Colonic mucosa (tissue), 4 donors: ENCODE results near the gene MB21D2. TPM values are rescaled to one million over a fixed set of nuclear protein-coding genes. Genes with fewer than 3 reads are reported as not detected.

Experiments used
- DNase-seq: peaks from one replicate; pipeline ENCODE4 v3.0.0-alpha.2; 2020
- H3K27ac ChIP-seq: fragments of 200-600 bp; one replicate; pipeline ENCODE4 v1.8.0; 2021
- H3K27me3 ChIP-seq: fragments of 200-600 bp; one replicate; pipeline ENCODE4 v1.8.0; 2021
- H3K36me3 ChIP-seq: fragments of 200-600 bp; one replicate; pipeline ENCODE4 v1.8.0; 2021
- H3K4me1 ChIP-seq: fragments of 200-600 bp; one replicate; pipeline ENCODE4 v1.8.0; 2021; ENCODE audit warnings: mild to moderate bottlenecking
- H3K4me3 ChIP-seq: fragments of 200-600 bp; one replicate; pipeline ENCODE4 v1.8.0; 2021
- H3K9ac ChIP-seq, 2 donors: one replicate each; pipeline ENCODE4 v1.7.0; 2013; ENCODE audit warnings: control low read depth in 2 of 2, low read depth in 2 of 2, low read length in 2 of 2
- H3K9me3 ChIP-seq: fragments of 200-600 bp; one replicate; pipeline ENCODE4 v1.8.0; 2021
- CTCF ChIP-seq: fragments of 200-600 bp; IDR thresholded peaks from one replicate; pipeline ENCODE4 v1.8.0; 2022; ENCODE audit warnings: antibody characterized with exemption, mild to moderate bottlenecking
- intact Hi-C: fragments of 100-400 bp; cut with DNase I; formaldehyde crosslinking; loops from one replicate; pipeline ENCODE4 v1.14.1; 2022
- total RNA-seq, 2 donors: library from RNA; stranded (reverse); fragmentation: NEBNext Ultra II Directional in 1 of 2; extraction: Animal tissue kit (Norgen Biotek cat#: 25700) in 1 of 2; gene quantifications; one replicate each; pipeline ENCODE4 v1.2.1, GENCODE V29; 2021
- donor health status: healthy.
- donor health status: DM: no; HTN: no; CAD: no.
- donor health status: DM: no; HTN: no; CAD: no.

Gene MB21D2
- total RNA-seq, 2 donors from 2014 or later, result 2.8 to 4.4 TPM

GRCh38 chr3:192772240-192772894 is 145.3 kb downstream of the MB21D2 start:
- Histone ChIP-seq H3K27me3 (peaks cover 4% of the 10 kb centered on the region), H3K4me1 (no peaks in the 10 kb centered on the region), H3K9ac (no peak overlapping the region), H3K9me3 (no peaks in the 10 kb centered on the region), H3K4me3 (no peak overlapping the region), H3K27ac (no peak overlapping the region), H3K36me3 (no peaks in the 10 kb centered on the region)
- TF ChIP-seq CTCF, result no peak
- DNase-seq, result no peak
- intact Hi-C loops, result no loop called here

DNA sequence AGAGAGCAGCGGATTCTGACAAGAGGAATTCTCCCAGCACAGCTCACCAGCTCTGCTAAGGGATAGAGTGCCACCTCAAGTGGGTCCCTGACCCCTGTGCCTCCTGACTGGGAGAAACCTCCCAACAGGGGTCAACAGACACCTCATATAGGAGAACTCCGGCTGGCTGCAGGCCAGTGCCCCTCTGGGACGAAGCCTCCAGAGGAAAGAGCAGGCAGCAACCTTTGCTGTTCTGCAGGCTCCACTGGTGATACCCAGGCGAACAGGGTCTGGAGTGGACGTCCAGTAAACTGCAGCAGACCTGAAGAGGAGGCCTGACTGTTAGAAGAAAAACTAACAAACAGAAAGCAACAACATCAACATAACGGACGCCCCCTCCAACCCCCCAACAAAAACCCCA is 159.0 kb downstream of the MB21D2 start:
- intact Hi-C loops, result no loop called here
- Histone ChIP-seq H3K9ac (no peak overlapping the region), H3K27me3 (no peaks in the 10 kb centered on the region), H3K27ac (no peak overlapping the region), H3K4me1 (no peaks in the 10 kb centered on the region), H3K4me3 (no peak overlapping the region), H3K36me3 (no peaks in the 10 kb centered on the region), H3K9me3 (no peaks in the 10 kb centered on the region)
- TF ChIP-seq CTCF, result no peak
- no peak for DNase-seq

DNA sequence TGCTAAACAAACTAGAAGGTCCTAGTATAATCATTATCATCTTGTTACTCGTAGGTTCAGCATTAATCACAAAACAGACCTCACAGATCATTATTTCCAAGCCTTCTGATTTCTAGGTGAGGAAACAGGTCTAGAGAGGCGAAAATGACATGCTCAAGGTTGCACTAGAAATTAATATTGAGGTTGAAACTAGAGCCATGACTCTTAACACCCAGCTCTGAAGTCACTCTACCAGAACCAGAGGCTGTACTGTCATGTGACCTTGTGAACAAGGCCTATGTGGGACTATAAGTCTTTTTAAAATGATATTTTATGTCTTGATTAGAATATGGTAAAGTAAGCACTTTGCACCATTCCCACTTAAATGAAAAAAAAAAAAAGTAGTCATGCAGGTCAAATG is 166.5 kb downstream of the MB21D2 start:
- Histone ChIP-seq H3K27ac (no peak overlapping the region), H3K4me1 (no peaks in the 10 kb centered on the region), H3K9me3 (no peaks in the 10 kb centered on the region), H3K27me3 (no peaks in the 10 kb centered on the region), H3K9ac (no peak overlapping the region), H3K4me3 (no peak overlapping the region), H3K36me3 (no peaks in the 10 kb centered on the region)
- no peak for TF ChIP-seq CTCF
- no peak for DNase-seq
- intact Hi-C loops, result no loop called here

DNA sequence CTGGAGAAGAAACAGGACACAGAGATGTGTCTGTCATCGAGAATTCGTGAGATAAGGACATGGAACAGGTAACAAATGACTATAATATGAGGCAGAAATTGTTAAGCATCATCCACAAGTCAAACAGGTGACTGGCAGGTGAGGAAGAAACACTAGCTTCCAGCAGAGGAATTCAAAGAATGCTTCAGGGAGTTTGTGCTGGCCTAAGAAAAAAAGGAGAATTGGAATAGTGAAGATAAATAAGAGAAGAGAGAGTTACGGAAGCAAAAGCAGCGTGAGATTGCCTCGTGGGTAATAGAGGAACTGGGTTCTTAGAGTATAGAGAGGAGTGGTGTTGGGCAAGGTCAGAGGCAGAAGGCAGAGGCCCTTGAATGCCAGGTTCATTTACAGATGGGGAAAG is 167.5 kb downstream of the MB21D2 start:
- H3K36me3 ChIP-seq, result no peaks in the 10 kb centered on the region
- H3K27ac ChIP-seq, result no peak overlapping the region
- H3K27me3 ChIP-seq, result no peaks in the 10 kb centered on the region
- intact Hi-C loops, result no loop called here
- no peaks in the 10 kb centered on the region for H3K4me1 ChIP-seq
- no peak overlapping the region for H3K4me3 ChIP-seq
- H3K9ac ChIP-seq, result no peak overlapping the region
- TF ChIP-seq CTCF, result no peak
- no peaks in the 10 kb centered on the region for H3K9me3 ChIP-seq
- DNase-seq, result no peak

DNA sequence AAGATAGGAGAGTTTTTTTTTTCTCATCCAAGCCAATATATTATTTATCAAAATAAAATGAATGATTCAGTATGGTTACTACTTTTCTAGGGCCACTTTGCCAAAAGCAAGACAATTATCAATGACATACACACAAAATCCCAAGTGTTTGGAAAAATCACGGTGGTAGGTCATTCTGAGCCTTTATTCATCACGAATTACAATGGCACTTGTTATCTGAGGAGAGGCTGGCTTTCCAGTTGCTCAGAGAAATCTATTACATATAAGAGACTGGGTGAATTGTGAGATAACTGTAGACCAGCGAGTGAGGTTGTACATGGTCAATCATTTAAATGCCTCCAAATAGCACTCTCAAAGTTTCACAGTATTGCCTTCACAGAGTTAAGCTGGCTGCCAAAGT is 169.9 kb downstream of the MB21D2 start:
- Histone ChIP-seq H3K27me3 (no peaks in the 10 kb centered on the region), H3K9ac (no peak overlapping the region), H3K9me3 (no peaks in the 10 kb centered on the region), H3K4me1 (no peaks in the 10 kb centered on the region), H3K36me3 (no peaks in the 10 kb centered on the region), H3K4me3 (no peak overlapping the region), H3K27ac (no peak overlapping the region)
- intact Hi-C loops, result no loop called here
- no peak for DNase-seq
- TF ChIP-seq CTCF, result no peak
